ENCODE measurements around the gene TPR.
"Not testable (repeated sequence)": the region's sequence is repeated elsewhere in the genome, so short reads cannot be mapped to it uniquely, and the experiment has no call there.

The TPR gene

DNA sequence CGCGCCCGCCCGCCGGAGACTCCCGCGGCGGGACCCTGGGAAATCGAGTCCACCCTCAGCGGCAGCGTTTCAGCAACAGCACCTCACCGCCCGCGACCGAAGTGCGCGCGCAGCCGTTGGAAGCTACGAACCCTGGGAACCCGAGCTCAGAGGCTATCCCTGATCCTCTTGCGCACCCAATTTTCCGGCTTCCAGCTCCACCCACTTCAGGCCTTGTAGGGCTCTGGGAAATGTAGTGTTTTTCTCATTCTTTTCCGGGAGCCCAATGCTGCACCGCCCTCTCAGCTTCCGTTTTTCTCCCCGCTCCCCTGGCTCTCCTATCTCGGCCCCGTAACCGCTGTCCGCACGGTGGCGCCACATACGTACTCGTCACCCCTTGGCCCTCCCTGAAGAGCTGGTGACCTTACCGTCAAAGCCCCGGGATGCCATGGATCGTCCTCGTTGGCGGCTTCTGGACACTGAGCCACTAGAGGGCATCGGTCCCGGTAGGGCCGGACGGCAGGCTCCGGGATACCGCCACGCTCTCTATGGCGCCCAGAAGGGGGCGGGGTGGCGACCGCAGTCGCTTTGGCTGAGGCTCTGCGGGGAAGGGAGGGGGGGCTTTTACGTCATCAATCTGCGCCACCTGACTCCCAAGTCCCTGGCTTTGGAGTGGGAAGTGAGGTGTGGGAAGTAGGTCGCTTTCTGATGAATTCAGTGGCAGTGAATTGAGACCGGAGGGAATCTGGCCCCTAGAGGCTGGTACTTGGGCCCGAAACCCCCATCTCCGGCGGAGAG, at the start of gene TPR, which contains the start of gene ODR4:
TSS of gene TPR (minus strand) at position 102 of the 777 bp plus-strand sequence. CDS start 225 bp downstream, outside the sequence.
TSS of gene ODR4 (plus strand) at position 687 of the 777 bp plus-strand sequence. CDS start 3,948 bp downstream, outside the sequence.
- DNase-seq (ENCODE audit: low read depth), result peak; percentile 95

DNA sequence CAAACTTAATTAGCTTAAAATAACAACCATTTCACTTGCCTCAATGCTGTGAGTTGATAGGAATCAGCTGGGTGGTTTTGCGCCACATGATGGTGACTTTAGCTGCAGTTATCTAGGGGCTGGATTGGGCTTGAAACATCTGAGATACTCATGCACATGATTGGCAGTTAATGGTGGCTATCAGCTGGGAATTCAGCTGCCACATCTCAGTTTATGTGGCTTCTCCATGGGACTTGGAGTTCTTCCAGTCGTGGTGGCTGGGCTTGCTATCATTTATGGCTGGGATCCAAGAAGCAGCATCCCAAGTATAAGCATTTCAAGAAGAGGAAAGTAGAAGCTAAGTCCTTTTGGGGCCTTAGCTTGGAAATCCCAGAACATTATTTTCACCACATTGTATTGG, 49.5 kb upstream of the TPR start:
- DNase-seq (ENCODE audit: low read depth), result no peak

DNA sequence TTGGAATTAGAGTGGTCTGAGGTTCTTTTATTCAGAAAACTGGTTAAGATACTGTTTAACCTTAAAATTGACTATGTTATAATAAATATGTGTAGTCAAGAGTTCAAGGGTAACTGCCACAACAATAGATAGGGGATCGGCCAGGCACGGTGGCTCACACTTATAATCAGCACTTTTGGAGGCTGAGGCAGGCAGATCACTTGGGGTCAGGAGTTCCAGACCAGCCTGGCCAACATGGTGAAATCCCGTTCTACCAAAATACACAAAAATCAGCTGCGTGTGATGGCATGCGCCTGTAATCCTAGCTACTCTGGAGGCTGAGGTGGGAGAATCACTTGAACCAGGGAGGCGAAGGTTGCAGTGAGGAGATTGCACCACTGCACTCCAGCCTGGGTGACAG, 46.4 kb upstream of the TPR start:
- no peak for DNase-seq (ENCODE audit: low read depth)

- DNase-seq (ENCODE audit: low read depth), result no peak
Observed at GRCh38 chr1:186420923-186421322, 45.9 kb upstream of the TPR start.

GRCh38 chr1:186420311-186420710, 45.3 kb upstream of the TPR start:
- no peak for DNase-seq (ENCODE audit: low read depth)

DNA sequence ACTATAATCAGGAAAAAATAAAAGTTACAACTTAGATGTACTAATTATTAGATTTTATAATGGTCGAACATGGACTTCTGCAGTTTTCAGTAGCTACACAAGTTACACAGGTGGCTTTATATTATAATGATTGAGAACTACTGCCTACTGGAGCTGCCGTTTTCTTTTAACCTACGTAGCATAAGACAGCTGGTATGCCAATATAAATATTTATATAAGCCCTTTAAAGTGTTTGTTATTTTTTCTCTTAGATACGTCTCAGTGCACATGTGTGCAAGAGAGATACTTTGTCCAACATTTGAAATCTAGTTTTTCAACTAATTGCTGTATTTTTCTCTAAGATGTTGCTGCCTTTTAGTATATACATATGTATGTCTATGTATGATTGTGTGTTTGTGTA, 43.5 kb upstream of the TPR start:
- no peak for DNase-seq (ENCODE audit: low read depth)

DNA sequence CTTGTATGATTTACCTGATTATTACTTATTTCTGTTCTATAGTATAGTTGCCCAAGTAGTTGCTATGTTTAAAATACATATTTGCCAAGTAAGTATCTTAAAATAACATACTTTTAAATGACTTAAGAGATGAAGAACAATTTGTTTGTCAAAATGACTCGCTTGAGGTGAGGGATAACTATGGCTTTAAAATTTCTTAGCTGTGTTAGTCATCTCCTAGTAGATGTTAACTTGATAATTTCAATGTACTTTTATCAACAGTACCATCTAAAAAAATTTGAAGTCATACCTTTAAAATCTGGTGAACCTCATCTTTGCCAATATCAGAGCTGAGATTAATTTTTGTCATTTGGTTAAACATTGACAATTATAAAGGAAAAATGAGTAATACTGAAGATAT, 38.3 kb upstream of the TPR start:
- DNase-seq (ENCODE audit: low read depth), result no peak

DNA sequence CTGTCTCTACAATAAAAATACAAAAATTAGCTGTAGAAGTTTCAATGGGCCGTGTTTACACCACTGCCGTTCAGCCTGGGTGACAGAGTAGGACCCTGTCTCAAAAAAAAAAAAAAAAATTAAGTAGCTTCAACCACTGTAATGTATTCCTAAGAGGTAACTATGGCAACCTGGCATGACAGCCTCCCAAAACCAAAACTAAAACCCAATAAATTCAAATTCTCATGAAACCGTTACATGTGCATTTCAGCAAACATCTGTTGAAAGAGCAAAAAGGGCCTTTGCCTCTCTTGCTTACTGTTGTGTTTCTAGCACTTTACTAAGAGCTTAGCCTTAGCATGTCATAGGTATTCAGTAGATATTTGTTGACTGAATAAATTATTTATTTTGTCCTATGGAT, 34.0 kb upstream of the TPR start:
- DNase-seq (ENCODE audit: low read depth), result no peak

GRCh38 chr1:186404454-186405051, 29.5 kb upstream of the TPR start:
- DNase-seq (ENCODE audit: low read depth), result no peak

DNA sequence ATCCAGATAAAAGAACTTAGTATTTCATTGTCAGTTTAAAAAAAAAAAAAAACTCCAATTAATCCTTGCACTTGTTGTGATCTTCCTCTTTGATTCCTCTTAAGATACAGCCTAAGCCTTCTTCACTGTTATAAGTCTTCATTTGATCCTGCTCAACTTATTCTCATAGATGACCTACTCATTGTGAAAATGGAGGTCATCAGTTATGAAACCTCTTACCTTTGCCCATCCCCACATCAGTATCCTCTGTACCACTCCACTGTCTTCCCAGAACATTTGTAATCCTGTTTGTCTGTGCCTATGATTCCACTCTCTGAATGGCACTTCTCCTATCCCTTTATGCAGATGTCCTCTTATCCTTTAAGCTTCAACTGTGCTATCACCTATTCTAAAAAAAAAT, 28.6 kb upstream of the TPR start:
- no peak for DNase-seq (ENCODE audit: low read depth)

DNA sequence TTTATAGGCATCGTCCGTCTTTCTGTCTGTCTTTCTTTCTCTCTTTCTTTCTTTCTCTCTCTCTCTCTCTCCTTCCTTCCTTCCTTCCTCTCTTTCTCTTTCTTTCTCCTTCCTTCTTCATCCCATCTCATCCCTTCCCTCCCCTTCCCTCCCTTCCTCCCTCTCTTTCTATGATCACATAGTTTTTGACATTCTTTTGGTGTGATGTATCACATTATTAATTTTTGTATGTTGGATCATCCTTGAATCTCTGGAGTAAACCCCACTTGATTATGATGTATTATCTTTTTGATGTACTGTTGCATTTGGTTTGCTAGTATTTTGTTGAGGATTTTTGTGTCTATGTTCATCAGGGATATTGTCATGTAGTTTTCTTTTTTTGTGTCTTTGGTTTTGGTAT, 26.4 kb upstream of the TPR start:
- DNase-seq (ENCODE audit: low read depth), result not testable (repeated sequence)

DNA sequence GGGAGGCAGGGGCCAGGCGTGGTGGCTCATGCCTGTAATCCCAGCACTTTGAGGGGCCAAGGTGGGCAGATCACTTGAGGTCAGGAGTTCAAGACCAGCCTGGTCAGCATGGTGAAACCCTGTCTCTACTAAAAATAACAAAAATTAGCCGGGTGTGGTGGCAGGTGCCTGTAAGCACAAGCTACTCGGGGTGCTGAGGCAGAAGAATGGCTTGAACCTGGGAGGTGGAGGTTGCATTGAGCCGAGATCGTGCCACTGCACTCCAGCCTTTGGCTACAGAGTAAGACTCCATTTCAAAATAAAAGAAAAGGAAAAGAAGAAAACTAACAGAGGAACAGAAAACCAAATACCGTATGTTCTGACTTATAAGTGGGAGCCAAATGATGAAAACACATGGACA, 17.7 kb upstream of the TPR start:
- not testable (repeated sequence) for DNase-seq (ENCODE audit: low read depth)

DNA sequence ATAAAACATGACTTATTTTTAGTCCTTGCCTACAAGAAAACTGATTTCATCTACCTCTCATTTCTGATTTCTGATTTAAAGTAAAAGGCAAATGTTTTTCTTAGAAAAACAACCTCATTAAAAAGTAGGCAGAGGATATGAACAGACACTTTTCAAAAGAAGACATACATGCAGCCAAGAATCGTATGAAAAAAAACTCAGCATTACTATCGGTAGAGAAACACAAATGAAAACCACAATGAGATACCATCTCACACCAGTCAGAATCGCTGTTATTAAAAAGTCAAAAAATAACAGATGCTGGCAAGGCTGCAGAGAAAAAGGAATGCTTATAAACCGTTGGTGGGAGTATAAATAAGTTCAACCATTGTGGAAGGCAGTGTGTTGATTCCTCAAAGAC, 16.8 kb upstream of the TPR start:
- no peak for DNase-seq (ENCODE audit: low read depth)

GRCh38 chr1:186390925-186391324, 15.9 kb upstream of the TPR start:
- no peak for DNase-seq (ENCODE audit: low read depth)

GRCh38 chr1:186386725-186387383, 11.8 kb upstream of the TPR start:
- no peak for DNase-seq (ENCODE audit: low read depth)

DNA sequence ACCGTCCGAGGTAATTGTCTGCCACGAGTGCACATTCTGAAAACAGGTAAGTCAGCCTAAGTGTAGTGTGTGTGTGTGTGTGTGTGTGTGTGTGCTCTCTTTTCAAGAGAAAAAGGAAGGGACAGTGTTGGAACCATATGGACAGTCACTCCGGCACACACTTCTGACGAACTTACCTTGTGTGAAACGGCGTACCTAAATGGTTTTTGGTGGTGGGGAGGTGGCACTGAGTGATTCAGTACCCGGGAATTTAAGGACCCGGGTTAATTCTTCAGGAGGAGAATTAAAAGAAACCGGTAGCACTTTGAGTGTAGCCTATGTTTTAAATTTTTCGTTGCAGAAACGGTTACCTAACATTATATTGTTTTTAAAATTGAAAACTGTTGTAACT, 871 bp upstream of the TPR start:
- no peak for DNase-seq (ENCODE audit: low read depth)

- DNase-seq (ENCODE audit: low read depth), result no peak
Observed at GRCh38 chr1:186374303-186375151, 526 bp downstream of the TPR start.

- not testable (repeated sequence) for DNase-seq (ENCODE audit: low read depth)
Observed at GRCh38 chr1:186347837-186348691, 27.0 kb downstream of the TPR start.

DNA sequence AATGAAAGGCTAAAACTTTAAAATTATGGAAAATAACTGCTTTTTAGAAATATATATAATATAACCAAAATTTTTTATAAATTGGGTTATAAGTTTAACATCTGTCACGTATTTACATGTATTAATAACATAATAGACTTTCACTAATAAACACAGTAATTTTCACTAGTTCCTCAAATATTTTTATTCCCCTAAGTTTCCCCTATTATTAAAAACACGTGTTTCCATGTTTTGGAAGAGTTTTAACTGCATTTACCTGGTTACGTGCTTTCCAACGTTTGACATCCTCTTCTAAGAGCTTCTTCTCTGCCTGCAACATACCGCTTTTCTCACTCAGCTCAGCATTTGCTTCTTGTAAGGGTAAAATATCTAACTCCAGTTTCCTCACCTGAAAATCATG, 34.3 kb downstream of the TPR start:
- DNase-seq (ENCODE audit: low read depth), result no peak

- DNase-seq (ENCODE audit: low read depth), result no peak
Observed at GRCh38 chr1:186337554-186337953, 37.5 kb downstream of the TPR start.

- DNase-seq (ENCODE audit: low read depth), result no peak
Observed at GRCh38 chr1:186330758-186331157, 44.3 kb downstream of the TPR start.

All from stimulated activated CD8-positive, alpha-beta memory T cell treated with anti-CD3 and anti-CD28 coated beads, Interleukin-4, amount 100 ng/mL, for 24 hours (primary cell).